T1000 (cell line): Measurements from ENCODE around the gene RYK.
"Not testable (repeated sequence)": the region's sequence is repeated elsewhere in the genome, so short reads cannot be mapped to it uniquely, and the experiment has no call there.

Experiments
- DNase-seq: peaks from one replicate; lab custom pipeline; 2025; ENCODE audit warnings: mixed read lengths; lab: John Stamatoyannopoulos, UW

RYK gene

GRCh38 chr3:134253475-134254226 is 3.0 kb upstream of the RYK start:
- DNase-seq, result no peak

- no peak for DNase-seq
These were observed 2.1 kb upstream of the RYK start for GRCh38 chr3:134252766-134253165.

- no peak for DNase-seq
These were observed 1.2 kb upstream of the RYK start for GRCh38 chr3:134251731-134252391.

- peak; percentile 21 for DNase-seq
These were observed 533 bp downstream of the RYK start for GRCh38 chr3:134249935-134250716.

GRCh38 chr3:134249296-134249841 is 1.3 kb downstream of the RYK start:
- no peak for DNase-seq

GRCh38 chr3:134244921-134245320 is 5.7 kb downstream of the RYK start:
- no peak for DNase-seq

- DNase-seq, result peak; percentile 3
These were observed 7.7 kb downstream of the RYK start for GRCh38 chr3:134242649-134243617.

GRCh38 chr3:134239538-134239937 is 11.1 kb downstream of the RYK start:
- DNase-seq, result no peak

- DNase-seq, result no peak
These were observed 13.1 kb downstream of the RYK start for GRCh38 chr3:134237454-134238145.

- DNase-seq, result no peak
These were observed 14.0 kb downstream of the RYK start for GRCh38 chr3:134236505-134237170.

- no peak for DNase-seq
These were observed 15.0 kb downstream of the RYK start for GRCh38 chr3:134235577-134236076.

GRCh38 chr3:134232951-134233350 is 17.7 kb downstream of the RYK start:
- no peak for DNase-seq

- DNase-seq, result no peak
These were observed 18.5 kb downstream of the RYK start for GRCh38 chr3:134232151-134232550.

- DNase-seq, result no peak
These were observed 19.5 kb downstream of the RYK start for GRCh38 chr3:134231131-134231530.

- no peak for DNase-seq
These were observed 21.6 kb downstream of the RYK start for GRCh38 chr3:134229038-134229437.

GRCh38 chr3:134228479-134228878 is 22.2 kb downstream of the RYK start:
- DNase-seq, result no peak

GRCh38 chr3:134228035-134228434 is 22.6 kb downstream of the RYK start:
- DNase-seq, result no peak

- not testable (repeated sequence) for DNase-seq
These were observed 25.9 kb downstream of the RYK start for GRCh38 chr3:134224796-134225156.

GRCh38 chr3:134222835-134223234 is 27.8 kb downstream of the RYK start:
- DNase-seq, result no peak

GRCh38 chr3:134216851-134217250 is 33.8 kb downstream of the RYK start:
- no peak for DNase-seq
